GM18873 (cell line): ENCODE data around the gene CTNND1.
"Not testable (repeated sequence)": the region's sequence is repeated elsewhere in the genome, so short reads cannot be mapped to it uniquely, and the experiment has no call there.

Experiments
- ATAC-seq: cut with Tn5 transposase; IDR thresholded peaks from one replicate; pipeline ENCODE4 v1.9.1; 2021; ENCODE audit warnings: mild to moderate bottlenecking, moderate library complexity, moderate number of reproducible peaks; ENCODE audit not compliant: unreplicated experiment, low FRiP score

Gene CTNND1

DNA sequence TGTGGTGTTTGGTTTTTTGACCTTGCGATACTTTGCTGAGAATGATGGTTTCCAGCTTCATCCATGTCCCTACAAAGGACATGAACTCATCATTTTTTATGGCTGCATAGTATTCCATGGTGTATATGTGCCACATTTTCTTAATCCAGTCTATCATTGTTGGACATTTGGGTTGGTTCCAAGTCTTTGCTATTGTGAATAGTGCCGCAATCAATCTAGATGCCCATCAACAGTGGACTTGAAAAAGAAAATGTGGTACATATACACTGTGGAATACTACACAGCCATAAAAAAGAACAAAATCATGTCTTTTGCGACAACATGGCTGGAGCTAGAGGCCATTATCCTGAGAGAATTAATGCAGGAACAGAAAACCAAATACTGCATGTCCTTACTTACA is 77.0 kb downstream of the CTNND1 start:
- not testable (repeated sequence) for ATAC-seq

DNA sequence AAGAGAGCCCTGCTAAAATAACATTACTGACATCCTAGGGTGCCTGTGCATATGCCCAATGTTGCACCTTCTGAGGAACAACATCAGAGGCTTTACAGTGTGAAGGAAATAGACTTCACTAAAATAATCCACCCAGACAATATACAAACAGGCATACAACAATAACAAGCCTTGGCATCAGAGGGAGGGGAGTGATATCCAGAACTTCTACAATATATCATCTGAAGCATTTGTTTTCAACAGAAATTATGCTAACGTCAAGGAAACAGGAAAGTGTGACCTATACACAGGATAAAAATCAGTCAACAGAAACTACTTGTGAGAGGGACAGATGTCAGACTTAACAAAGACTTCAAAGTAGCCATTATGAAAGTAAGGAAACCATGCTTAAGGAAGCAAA is 81.3 kb downstream of the CTNND1 start:
- no peak for ATAC-seq

DNA sequence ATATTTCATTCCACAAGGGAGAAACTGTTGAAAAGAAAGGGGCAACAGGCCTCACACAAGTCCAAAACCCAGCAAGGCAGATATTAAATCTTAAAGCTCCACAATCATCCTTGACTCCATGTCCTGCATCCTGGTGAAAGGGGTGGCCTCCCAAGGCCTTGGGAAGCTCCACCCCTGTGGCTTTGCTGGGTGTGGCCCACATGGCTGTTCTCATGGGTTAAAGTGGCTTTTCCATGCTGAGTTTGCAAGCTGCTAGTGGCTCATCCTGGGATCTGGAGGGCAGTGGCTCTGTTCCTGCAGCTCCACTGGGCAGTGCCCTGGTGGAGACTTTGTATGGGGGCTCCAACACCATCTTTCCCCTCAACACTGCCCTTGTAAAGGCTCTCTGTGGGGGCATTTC is 106.4 kb downstream of the CTNND1 start:
- no peak for ATAC-seq

GRCh38 chr11:57868491-57868890 is 106.9 kb downstream of the CTNND1 start:
- no peak for ATAC-seq
